ENCODE data around the gene SFXN5. TPM values are rescaled to one million over a fixed set of nuclear protein-coding genes. Genes with fewer than 3 reads are reported as not detected.

Gene SFXN5
- total RNA-seq, 1 experiment from 2014 or later = 22.0 TPM

- TF ChIP-seq EZH2 (IDR thresholded peaks at IDR 0.05; ENCODE audit: low read length, unreplicated experiment) (no peak), EZH2phosphoT487 (IDR thresholded peaks at IDR 0.05; ENCODE audit: borderline replicate concordance, low read length) (no peak), CTCF (conservative IDR thresholded peaks at IDR 0.05; ENCODE audit: low read depth, low read length) (no peak)
- intact Hi-C loops (cut with micrococcal nuclease) = loop anchor here (2.0 to 5.0 kb wide), 4 partner anchors 58 to 178 kb away; no protein-coding TSS in a partner anchor
- peak overlapping the region; percentile 89 for H3K9ac ChIP-seq (ENCODE audit: low read length)
- H3K4me1 ChIP-seq (ENCODE audit: insufficient read depth, low read length) = peaks cover 23% of the 10 kb centered on the region
- peak; percentile 37 for DNase-seq
- H3K4me3 ChIP-seq (ENCODE audit: low read length) = peak overlapping the region; percentile 99
- no peak for ATAC-seq
- no peaks in the 10 kb centered on the region for H3K27me3 ChIP-seq (ENCODE audit: low read length)
- peak overlapping the region; percentile 98 for H3K4me2 ChIP-seq (ENCODE audit: low read length)
- no peaks in the 10 kb centered on the region for H3F3A ChIP-seq (ENCODE audit: low read length, unreplicated experiment)
- ChIA-PET POLR2A (ENCODE audit: unreplicated experiment) (no interaction called here), CTCF (no interaction called here)
- H3K9me3 ChIP-seq (ENCODE audit: low read length) = no peaks in the 10 kb centered on the region
- H4K20me1 ChIP-seq (ENCODE audit: low read length) = no peaks in the 10 kb centered on the region
- no peaks in the 10 kb centered on the region for H3K9me2 ChIP-seq (replicated peaks; ENCODE audit: low read length)
- H2AFZ ChIP-seq (ENCODE audit: low read length) = peak overlapping the region; percentile 99
- no peaks in the 10 kb centered on the region; the same call in 1 of the 2 replicates for H3K36me3 ChIP-seq (ENCODE audit: low read depth, low read length)
- TSS peak; percentile 24 for BruUV-seq (replicated peaks)
- peaks cover 60% of the 10 kb centered on the region for H3K79me2 ChIP-seq (ENCODE audit: low read length)
- peak overlapping the region; percentile 53; the same call in 1 of the 2 replicates for H3K27ac ChIP-seq (ENCODE audit: low read length)
These were observed 1.5 kb downstream of the SFXN5 start for GRCh38 chr2:73069855-73070642.

DNA sequence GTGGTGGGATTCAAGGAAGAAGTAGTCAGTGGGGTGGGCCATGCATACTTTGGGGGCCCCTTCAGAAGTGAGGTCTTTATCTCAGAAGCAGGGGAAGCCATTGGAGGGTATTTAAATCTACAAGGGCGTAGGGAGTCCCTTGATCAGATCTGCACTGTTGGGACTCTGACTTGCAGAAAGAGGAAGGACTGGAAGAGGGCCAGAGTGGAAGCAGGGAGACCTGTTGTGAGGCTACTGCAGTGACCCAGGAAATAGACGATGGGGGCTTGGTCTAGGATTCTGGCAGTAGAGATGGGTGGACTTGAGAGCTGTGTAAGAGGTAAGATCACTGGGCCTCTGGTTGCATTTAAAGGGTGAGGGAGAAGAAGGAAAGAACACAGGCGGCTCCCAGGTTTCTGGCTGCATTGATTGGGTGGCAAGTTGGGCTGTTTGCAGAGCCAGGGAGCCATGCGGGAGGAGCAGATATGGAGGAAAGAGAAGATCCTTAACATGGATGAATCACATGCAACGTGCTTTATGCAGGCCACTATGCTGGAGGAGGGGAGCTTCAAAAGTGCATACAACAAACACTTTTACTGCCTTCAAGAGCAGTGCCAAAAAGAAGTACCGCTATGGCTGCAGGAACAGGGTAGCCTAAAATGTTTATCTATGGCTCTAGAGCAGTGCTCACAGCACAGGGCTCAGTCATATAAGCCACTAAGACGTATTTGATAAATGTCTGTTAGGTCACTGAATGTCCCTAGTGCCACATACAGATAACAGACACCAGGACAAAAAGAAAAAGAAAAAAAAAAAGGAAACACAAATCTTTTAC is 2.3 kb downstream of the SFXN5 start:
- H4K20me1 ChIP-seq (ENCODE audit: low read length) = no peaks in the 10 kb centered on the region
- H3K27ac ChIP-seq (ENCODE audit: low read length) = no peak overlapping the region
- H3K4me3 ChIP-seq (ENCODE audit: low read length) = peak overlapping the region; percentile 99
- no peaks in the 10 kb centered on the region for H3K9me3 ChIP-seq (ENCODE audit: low read length)
- no peaks in the 10 kb centered on the region for H3K27me3 ChIP-seq (ENCODE audit: low read length)
- intact Hi-C loops (cut with micrococcal nuclease) = no loop called here
- POLR2A ChIA-PET (ENCODE audit: unreplicated experiment) = no interaction called here
- H3K36me3 ChIP-seq (ENCODE audit: low read depth, low read length) = no peaks in the 10 kb centered on the region; the same call in 1 of the 2 replicates
- H2AFZ ChIP-seq (ENCODE audit: low read length) = peak overlapping the region; percentile 99
- peaks cover 66% of the 10 kb centered on the region for H3K79me2 ChIP-seq (ENCODE audit: low read length)
- H3F3A ChIP-seq (ENCODE audit: low read length, unreplicated experiment) = no peaks in the 10 kb centered on the region
- H3K4me1 ChIP-seq (ENCODE audit: insufficient read depth, low read length) = peaks cover 31% of the 10 kb centered on the region
- H3K9me2 ChIP-seq (replicated peaks; ENCODE audit: low read length) = no peaks in the 10 kb centered on the region
- ATAC-seq (no peak), DNase-seq (peak; percentile 18)
- no TSS peak for BruUV-seq (replicated peaks)
- TF ChIP-seq CTCF (conservative IDR thresholded peaks at IDR 0.05; ENCODE audit: low read depth, low read length) = no peak
- peak overlapping the region; percentile 89 for H3K9ac ChIP-seq (ENCODE audit: low read length)
- CTCF ChIA-PET = no interaction called here
- peak overlapping the region; percentile 98 for H3K4me2 ChIP-seq (ENCODE audit: low read length)
